SU-DHL-6 (cell line): ENCODE data around the gene LTBP1.

Experiments used
- H2AFZ ChIP-seq: fragments of 200-600 bp; sonication (generic); 2 replicates; pipeline ENCODE4 v1.6.1; 2014; ENCODE audit warnings: low read depth, mild to moderate bottlenecking, moderate library complexity, mixed read lengths, antibody characterized with exemption, low read length; ENCODE audit not compliant: severe bottlenecking
- H3F3A ChIP-seq: fragments of 200-600 bp; shearing (Covaris generic); 2 replicates; pipeline ENCODE4 v1.6.0; 2016; ENCODE audit warnings: antibody characterized with exemption, mild to moderate bottlenecking; ENCODE audit not compliant: insufficient read depth
- H3K27ac ChIP-seq: fragments of 200-600 bp; sonication (generic); 2 replicates; pipeline ENCODE4 v1.5.1; 2016; ENCODE audit warnings: low read depth, mild to moderate bottlenecking, low read length, moderate library complexity, mixed read lengths
- H3K27me3 ChIP-seq: fragments of 200-600 bp; sonication (generic), shearing (Covaris generic); 2 replicates; pipeline ENCODE4 v1.6.0; 2014; ENCODE audit warnings: mild to moderate bottlenecking, low read length
- H3K36me3 ChIP-seq: fragments of 200-600 bp; sonication (generic); 2 replicates; pipeline ENCODE4 v1.6.1; 2014; ENCODE audit warnings: mild to moderate bottlenecking, low read length, mixed read lengths
- H3K4me2 ChIP-seq: fragments of 300-600, 200-600 bp; shearing (Covaris generic), sonication (generic); 2 replicates; pipeline ENCODE4 v1.6.0; 2014; ENCODE audit warnings: low read length, low read depth, mild to moderate bottlenecking; ENCODE audit not compliant: poor library complexity, severe bottlenecking
- H3K4me3 ChIP-seq: fragments of 200-600 bp; sonication (generic); 2 replicates; pipeline ENCODE4 v1.5.1; 2014; ENCODE audit warnings: antibody characterized with exemption, low read length, mild to moderate bottlenecking, mixed read lengths; ENCODE audit not compliant: insufficient read depth, poor library complexity, severe bottlenecking
- H3K79me2 ChIP-seq: fragments of 200-600 bp; sonication (generic); 2 replicates; pipeline ENCODE4 v1.6.1; 2014; ENCODE audit warnings: mild to moderate bottlenecking, low read length, moderate library complexity; ENCODE audit not compliant: insufficient read depth
- H3K9ac ChIP-seq: fragments of 200-600 bp; sonication (generic); 2 replicates; pipeline ENCODE4 v1.7.0; 2014; ENCODE audit warnings: mild to moderate bottlenecking, low read length
- H3K9me2 ChIP-seq: fragments of 200-600 bp; sonication (generic); replicated peaks from 2 replicates; pipeline ENCODE4 v1.6.1; 2014; ENCODE audit warnings: low read length; ENCODE audit not compliant: insufficient read depth
- H3K9me3 ChIP-seq: fragments of 200-600 bp; sonication (generic); 2 replicates; pipeline ENCODE4 v1.6.1; 2014; ENCODE audit warnings: low read length, mixed read lengths; ENCODE audit not compliant: insufficient read depth
- H4K20me1 ChIP-seq: fragments of 200-600 bp; sonication (generic); 2 replicates; pipeline ENCODE4 v1.6.1; 2014; ENCODE audit warnings: low read depth, mild to moderate bottlenecking, antibody characterized with exemption, low read length, moderate library complexity, mixed read lengths
- EZH2phosphoT487 ChIP-seq: fragments of 200-600 bp; sonication (generic), shearing (Covaris generic); conservative IDR thresholded peaks from 2 replicates; pipeline ENCODE4 v1.6.1; 2018; ENCODE audit warnings: mild to moderate bottlenecking, antibody characterized with exemption, low read length, moderate library complexity, mixed read lengths
- TF ChIP-seq, protein P1 (sequence below): fragments of 200-600 bp; sonication (generic); IDR thresholded peaks from one replicate; pipeline ENCODE4 v1.5.1; 2017; ENCODE audit warnings: antibody characterized with exemption, mild to moderate bottlenecking, low read length, moderate library complexity; ENCODE audit not compliant: insufficient read depth, poor library complexity, severe bottlenecking

Gene LTBP1

GRCh38 chr2:33256162-33256755 is 309.5 kb downstream of the LTBP1 start:
- Histone ChIP-seq H3F3A (0 out of 2 replicates have a peak, but pooled peaks cover 3% of the 10 kb centered on the region), H4K20me1 (no peaks in the 10 kb centered on the region), H3K27me3 (no peaks in the 10 kb centered on the region), H3K27ac (no peak overlapping the region), H2AFZ (no peak overlapping the region), H3K4me2 (no peak overlapping the region), H3K9ac (no peak overlapping the region), H3K36me3 (peaks cover 57% of the 10 kb centered on the region), H3K4me3 (no peak overlapping the region), H3K9me3 (no peaks in the 10 kb centered on the region), H3K9me2 (no peaks in the 10 kb centered on the region), H3K79me2 (no peaks in the 10 kb centered on the region)
- no peak for TF ChIP-seq EZH2phosphoT487
- TF ChIP-seq, protein P1, sequence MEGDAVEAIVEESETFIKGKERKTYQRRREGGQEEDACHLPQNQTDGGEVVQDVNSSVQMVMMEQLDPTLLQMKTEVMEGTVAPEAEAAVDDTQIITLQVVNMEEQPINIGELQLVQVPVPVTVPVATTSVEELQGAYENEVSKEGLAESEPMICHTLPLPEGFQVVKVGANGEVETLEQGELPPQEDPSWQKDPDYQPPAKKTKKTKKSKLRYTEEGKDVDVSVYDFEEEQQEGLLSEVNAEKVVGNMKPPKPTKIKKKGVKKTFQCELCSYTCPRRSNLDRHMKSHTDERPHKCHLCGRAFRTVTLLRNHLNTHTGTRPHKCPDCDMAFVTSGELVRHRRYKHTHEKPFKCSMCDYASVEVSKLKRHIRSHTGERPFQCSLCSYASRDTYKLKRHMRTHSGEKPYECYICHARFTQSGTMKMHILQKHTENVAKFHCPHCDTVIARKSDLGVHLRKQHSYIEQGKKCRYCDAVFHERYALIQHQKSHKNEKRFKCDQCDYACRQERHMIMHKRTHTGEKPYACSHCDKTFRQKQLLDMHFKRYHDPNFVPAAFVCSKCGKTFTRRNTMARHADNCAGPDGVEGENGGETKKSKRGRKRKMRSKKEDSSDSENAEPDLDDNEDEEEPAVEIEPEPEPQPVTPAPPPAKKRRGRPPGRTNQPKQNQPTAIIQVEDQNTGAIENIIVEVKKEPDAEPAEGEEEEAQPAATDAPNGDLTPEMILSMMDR, result no peak

GRCh38 chr2:33258387-33258786 is 311.6 kb downstream of the LTBP1 start:
- H3K27me3 ChIP-seq, result no peaks in the 10 kb centered on the region

GRCh38 chr2:33262097-33262496 is 315.3 kb downstream of the LTBP1 start:
- Histone ChIP-seq H3K9ac (no peak overlapping the region), H3K79me2 (no peaks in the 10 kb centered on the region), H2AFZ (no peak overlapping the region), H3F3A (0 out of 2 replicates have a peak, but pooled peaks cover 3% of the 10 kb centered on the region), H4K20me1 (no peaks in the 10 kb centered on the region), H3K4me3 (no peak overlapping the region), H3K4me2 (no peak overlapping the region), H3K27me3 (no peaks in the 10 kb centered on the region), H3K9me2 (no peaks in the 10 kb centered on the region), H3K27ac (no peak overlapping the region), H3K36me3 (peaks cover 75% of the 10 kb centered on the region), H3K9me3 (peaks cover 19% of the 10 kb centered on the region; the same call in 1 of the 2 replicates)
- TF ChIP-seq, protein P1, result no peak
- TF ChIP-seq EZH2phosphoT487, result no peak

More at GRCh38 chr2:33258387-33258786, 311.6 kb downstream of the LTBP1 start:
- TF ChIP-seq, protein P1, result no peak
- no peak for TF ChIP-seq EZH2phosphoT487
- Histone ChIP-seq H3K79me2 (no peaks in the 10 kb centered on the region), H3K36me3 (peaks cover 63% of the 10 kb centered on the region), H3K27ac (no peak overlapping the region), H4K20me1 (no peaks in the 10 kb centered on the region), H3K4me2 (no peak overlapping the region), H3K9me3 (no peaks in the 10 kb centered on the region), H3F3A (0 out of 2 replicates have a peak, but pooled peaks cover 3% of the 10 kb centered on the region), H3K9ac (no peak overlapping the region), H3K4me3 (no peak overlapping the region), H2AFZ (no peak overlapping the region), H3K9me2 (no peaks in the 10 kb centered on the region)
